KG1 (cell line): ENCODE results near the gene ITM2B.
"Not testable (repeated sequence)": the region's sequence is repeated elsewhere in the genome, so short reads cannot be mapped to it uniquely, and the experiment has no call there.

Experiments used
- DNase-seq: peaks from one replicate; lab custom pipeline; 2025; lab: John Stamatoyannopoulos, UW

ITM2B gene

GRCh38 chr13:48224701-48225100, 8.3 kb upstream of the ITM2B start:
- no peak for DNase-seq

- no peak for DNase-seq
These were observed 2.5 kb upstream of the ITM2B start for GRCh38 chr13:48230541-48230940.

- no peak for DNase-seq
These were observed 1.9 kb upstream of the ITM2B start for GRCh38 chr13:48231080-48231479.

- no peak for DNase-seq
These were observed 1.1 kb upstream of the ITM2B start for GRCh38 chr13:48231933-48232332.

- peak; percentile 30 for DNase-seq
These were observed 473 bp upstream of the ITM2B start for GRCh38 chr13:48232420-48233045.

GRCh38 chr13:48233889-48234488, 983 bp downstream of the ITM2B start:
- no peak for DNase-seq

GRCh38 chr13:48234566-48235340, 1.7 kb downstream of the ITM2B start:
- DNase-seq = no peak

- DNase-seq = no peak
These were observed 2.5 kb downstream of the ITM2B start for GRCh38 chr13:48235341-48236135.

- DNase-seq = no peak
These were observed 3.7 kb downstream of the ITM2B start for GRCh38 chr13:48236528-48237353.

GRCh38 chr13:48239369-48239768, 6.4 kb downstream of the ITM2B start:
- DNase-seq = not testable (repeated sequence)

- no peak for DNase-seq
These were observed 8.6 kb downstream of the ITM2B start for GRCh38 chr13:48241651-48242050.

GRCh38 chr13:48242677-48243076, 9.7 kb downstream of the ITM2B start:
- DNase-seq = no peak

- no peak for DNase-seq
These were observed 11.2 kb downstream of the ITM2B start for GRCh38 chr13:48244159-48244558.

- no peak for DNase-seq
These were observed 13.1 kb downstream of the ITM2B start for GRCh38 chr13:48246102-48246501.

GRCh38 chr13:48249018-48249417, 16.0 kb downstream of the ITM2B start:
- DNase-seq = no peak

GRCh38 chr13:48251611-48252081, 18.6 kb downstream of the ITM2B start:
- DNase-seq = no peak

GRCh38 chr13:48252176-48252575, 19.2 kb downstream of the ITM2B start:
- no peak for DNase-seq

- no peak for DNase-seq
These were observed 20.8 kb downstream of the ITM2B start for GRCh38 chr13:48253849-48254248.

GRCh38 chr13:48255090-48255489, 22.1 kb downstream of the ITM2B start:
- no peak for DNase-seq

GRCh38 chr13:48255954-48256353, 22.9 kb downstream of the ITM2B start:
- no peak for DNase-seq

GRCh38 chr13:48258002-48258401, 25.0 kb downstream of the ITM2B start:
- DNase-seq = no peak
